Liver (tissue), 9 donors: ENCODE measurements around the gene PPP3CA. TPM values are rescaled to one million over a fixed set of nuclear protein-coding genes. Genes with fewer than 3 reads are reported as not detected.

ENCODE experiments used
- DNase-seq: peaks from one replicate; pipeline ENCODE4 v3.0.0-alpha.2; 2017; ENCODE audit warnings: low spot score
- H3K27ac ChIP-seq, 2 donors: one replicate each; pipeline ENCODE4 v1.7.0; 2013; ENCODE audit warnings: inconsistent platforms in 2 of 2, low read length in 2 of 2, control low read depth in 1 of 2, low read depth in 1 of 2, mild to moderate bottlenecking in 1 of 2
- H3K27me3 ChIP-seq, 4 donors: one replicate each; pipeline versions ENCODE4 v1.6.1 to v1.7.0; 2013; ENCODE audit warnings: low read length in 3 of 4, inconsistent platforms in 1 of 4, mild to moderate bottlenecking in 1 of 4, moderate library complexity in 1 of 4; ENCODE audit not compliant: control insufficient read depth in 4 of 4, insufficient read depth in 4 of 4
- H3K36me3 ChIP-seq, 4 donors: one replicate each; pipeline versions ENCODE4 v1.6.1 to v1.7.0; 2013; ENCODE audit warnings: low read length in 3 of 4, mild to moderate bottlenecking in 3 of 4, low read depth in 1 of 4, moderate library complexity in 1 of 4; ENCODE audit not compliant: control insufficient read depth in 4 of 4, insufficient read depth in 3 of 4
- H3K4me1 ChIP-seq, 4 donors: one replicate each; pipeline versions ENCODE4 v1.6.1 to v1.7.0; 2013; ENCODE audit warnings: low read length in 3 of 4, mild to moderate bottlenecking in 3 of 4, moderate library complexity in 1 of 4; ENCODE audit not compliant: control insufficient read depth in 4 of 4, insufficient read depth in 4 of 4
- H3K4me3 ChIP-seq, 3 donors: one replicate each; pipeline versions ENCODE4 v1.6.1 to v1.7.0; 2013; ENCODE audit warnings: low read length in 3 of 3, control low read depth in 1 of 3, low read depth in 1 of 3, mild to moderate bottlenecking in 1 of 3
- H3K9ac ChIP-seq, 2 donors: one replicate each; pipeline ENCODE4 v1.7.0; 2013; ENCODE audit warnings: low read length in 2 of 2, mild to moderate bottlenecking in 2 of 2, moderate library complexity in 2 of 2, control low read depth in 1 of 2, low read depth in 1 of 2
- H3K9me3 ChIP-seq, 4 donors: one replicate each; pipeline versions ENCODE4 v1.6.1 to v1.7.0; 2013; ENCODE audit warnings: low read length in 3 of 4; ENCODE audit not compliant: control insufficient read depth in 4 of 4
- EGR1 ChIP-seq, 2 donors: IDR thresholded peaks; 2 replicates each; pipeline ENCODE4 v1.6.1; 2016 to 2018; ENCODE audit warnings: antibody characterized with exemption in 2 of 2, low read depth in 2 of 2
- FOXA1 ChIP-seq: IDR thresholded peaks from 2 replicates; pipeline ENCODE4 v1.6.1; 2016; ENCODE audit warnings: antibody characterized with exemption
- FOXA2 ChIP-seq: IDR thresholded peaks from 2 replicates; pipeline ENCODE4 v1.6.1; 2016; ENCODE audit warnings: antibody characterized with exemption
- GABPA ChIP-seq, 2 donors: IDR thresholded peaks in 1 of 2; conservative IDR thresholded peaks in 1 of 2; 2 replicates each; pipeline ENCODE4 v1.6.1; 2016; ENCODE audit warnings: antibody characterized with exemption in 2 of 2, mild to moderate bottlenecking in 1 of 2, moderate library complexity in 1 of 2
- HNF4A ChIP-seq, 2 donors: conservative IDR thresholded peaks; 2 replicates each; pipeline ENCODE4 v1.6.1; 2016; ENCODE audit warnings: antibody characterized with exemption in 2 of 2, mild to moderate bottlenecking in 2 of 2
- HNF4G ChIP-seq: IDR thresholded peaks from 2 replicates; pipeline ENCODE4 v1.6.1; 2016; ENCODE audit warnings: antibody characterized with exemption
- JUND ChIP-seq, 2 donors: IDR thresholded peaks; 2 replicates each; pipeline ENCODE4 v1.6.1; 2016; ENCODE audit warnings: antibody characterized with exemption in 2 of 2
- NR2F2 ChIP-seq: IDR thresholded peaks from 2 replicates; pipeline ENCODE4 v1.6.1; 2016; ENCODE audit warnings: antibody characterized with exemption
- RAD21 ChIP-seq, 2 donors: IDR thresholded peaks; 2 replicates each; pipeline ENCODE4 v1.6.1; 2016; ENCODE audit warnings: antibody characterized with exemption in 2 of 2, mild to moderate bottlenecking in 2 of 2
- RXRA ChIP-seq, 2 donors: IDR thresholded peaks; 2 replicates each; pipeline ENCODE4 v1.6.1; 2017 to 2018; ENCODE audit warnings: antibody characterized with exemption in 2 of 2, mild to moderate bottlenecking in 1 of 2
- SP1 ChIP-seq: IDR thresholded peaks from 2 replicates; pipeline ENCODE4 v1.6.1; 2018; ENCODE audit warnings: antibody characterized with exemption, mild to moderate bottlenecking
- TAF1 ChIP-seq: conservative IDR thresholded peaks from 2 replicates; pipeline ENCODE4 v1.6.1; 2016; ENCODE audit warnings: antibody characterized with exemption, mild to moderate bottlenecking
- YY1 ChIP-seq: IDR thresholded peaks from 2 replicates; pipeline ENCODE4 v1.6.1; 2016; ENCODE audit warnings: antibody characterized with exemption, mild to moderate bottlenecking
- WGBS: extraction: QIAGEN DNeasy Blood & Tissue Kit; methylation state at CpG from one replicate; pipeline ENCODE4 v1.1.7; 2013; 5-methylcytosine and 5-hydroxymethylcytosine counted together
- polyA plus RNA-seq, 2 donors: library from polyadenylated mRNA; stranded (reverse) in 1 of 2; unstranded in 1 of 2; fragments of 200-250 nt in 1 of 2; fragments of >200 nt in 1 of 2; fragmentation: Nextera tagmentation in 1 of 2; extraction: Ambion mirVana in 1 of 2; gene quantifications; one replicate each; pipeline versions ENCODE4 v1.2.1 to v1.2.3, GENCODE V29; 2013 to 2015
- total RNA-seq, 2 donors: library from RNA; depleted of rRNA; stranded (reverse); fragments of >200 nt; gene quantifications; one replicate each; pipeline ENCODE4 v1.2.3, GENCODE V29; 2014
- TF ChIP-seq, protein P1 (sequence below): IDR thresholded peaks from 2 replicates; pipeline ENCODE4 v1.6.1; 2016; ENCODE audit warnings: antibody characterized with exemption, mild to moderate bottlenecking
- TF ChIP-seq, protein P2 (sequence below): IDR thresholded peaks from 2 replicates; pipeline ENCODE4 v1.6.1; 2016; ENCODE audit warnings: antibody characterized with exemption
- TF ChIP-seq, protein P3 (sequence below): IDR thresholded peaks from 2 replicates; pipeline ENCODE4 v1.6.1; 2016; ENCODE audit warnings: antibody characterized with exemption
- TF ChIP-seq, protein P4 (sequence below): fragments of 150-350 bp; IDR thresholded peaks from 2 replicates; pipeline ENCODE4 v1.5.1; 2017; ENCODE audit warnings: improper control_type of control experiment, low read depth, low read length; ENCODE audit not compliant: missing input control
- TF ChIP-seq, protein P5 (sequence below): IDR thresholded peaks from 2 replicates; pipeline ENCODE4 v1.6.1; 2016; ENCODE audit warnings: antibody characterized with exemption
- donor health status: healthy.
- donor health status: healthy.
- donor health status: healthy.
- donor health status: healthy.
- donor health status: healthy.

The PPP3CA gene
- total and polyA plus RNA-seq, 4 donors = 3.6 to 18.2 (median 14.2) TPM

DNA sequence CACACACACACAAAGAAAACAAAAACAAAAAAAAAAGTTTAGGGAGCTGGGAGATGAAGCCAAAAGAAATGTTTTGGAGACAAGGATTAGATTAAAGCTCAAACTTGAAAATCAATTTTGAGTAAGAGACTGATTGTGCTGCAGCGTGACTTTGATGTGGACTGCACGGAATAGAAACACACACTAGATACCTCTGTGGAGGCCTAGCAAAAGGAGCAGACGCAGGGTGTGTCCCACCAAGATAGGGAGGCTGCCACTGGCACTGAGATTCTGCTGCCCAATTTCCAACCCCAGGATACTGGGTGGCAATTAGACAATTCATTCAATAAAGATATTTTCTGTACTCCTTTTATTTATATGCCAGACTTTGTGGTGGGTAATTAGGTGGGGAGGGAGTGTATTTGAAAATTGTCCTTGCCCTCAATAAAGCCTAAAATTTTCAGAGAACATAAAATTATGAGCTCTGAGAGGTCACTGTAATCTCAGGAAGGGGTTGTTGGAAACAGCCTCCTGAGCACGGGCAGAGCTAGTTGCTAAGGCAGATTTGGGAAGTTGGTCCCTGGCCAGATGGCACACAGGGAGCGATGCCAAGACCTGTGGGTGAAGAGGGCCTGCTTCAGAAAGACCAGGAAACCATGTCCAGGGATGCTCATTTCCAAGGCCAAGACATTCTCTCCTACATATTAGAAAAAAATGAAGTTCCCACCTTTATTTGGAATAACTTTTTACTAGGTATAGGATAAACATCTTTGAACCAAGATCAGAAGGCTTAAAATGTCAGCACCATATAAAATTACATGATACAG is 1.9 kb upstream of the PPP3CA start:
- H3K27me3 ChIP-seq = no peaks in the 10 kb centered on the region
- H3K4me1 ChIP-seq = peaks cover 1 to 25% (median 15%) of the 10 kb centered on the region in 4 donors
- DNase-seq = no peak
- no peak overlapping the region for H3K9ac ChIP-seq
- no peaks in the 10 kb centered on the region for H3K36me3 ChIP-seq
- no peak for TF ChIP-seq EGR1 (IDR thresholded peaks at IDR 0.05; ENCODE audit: low read depth in 2 of 2)
- TF ChIP-seq, protein P1, sequence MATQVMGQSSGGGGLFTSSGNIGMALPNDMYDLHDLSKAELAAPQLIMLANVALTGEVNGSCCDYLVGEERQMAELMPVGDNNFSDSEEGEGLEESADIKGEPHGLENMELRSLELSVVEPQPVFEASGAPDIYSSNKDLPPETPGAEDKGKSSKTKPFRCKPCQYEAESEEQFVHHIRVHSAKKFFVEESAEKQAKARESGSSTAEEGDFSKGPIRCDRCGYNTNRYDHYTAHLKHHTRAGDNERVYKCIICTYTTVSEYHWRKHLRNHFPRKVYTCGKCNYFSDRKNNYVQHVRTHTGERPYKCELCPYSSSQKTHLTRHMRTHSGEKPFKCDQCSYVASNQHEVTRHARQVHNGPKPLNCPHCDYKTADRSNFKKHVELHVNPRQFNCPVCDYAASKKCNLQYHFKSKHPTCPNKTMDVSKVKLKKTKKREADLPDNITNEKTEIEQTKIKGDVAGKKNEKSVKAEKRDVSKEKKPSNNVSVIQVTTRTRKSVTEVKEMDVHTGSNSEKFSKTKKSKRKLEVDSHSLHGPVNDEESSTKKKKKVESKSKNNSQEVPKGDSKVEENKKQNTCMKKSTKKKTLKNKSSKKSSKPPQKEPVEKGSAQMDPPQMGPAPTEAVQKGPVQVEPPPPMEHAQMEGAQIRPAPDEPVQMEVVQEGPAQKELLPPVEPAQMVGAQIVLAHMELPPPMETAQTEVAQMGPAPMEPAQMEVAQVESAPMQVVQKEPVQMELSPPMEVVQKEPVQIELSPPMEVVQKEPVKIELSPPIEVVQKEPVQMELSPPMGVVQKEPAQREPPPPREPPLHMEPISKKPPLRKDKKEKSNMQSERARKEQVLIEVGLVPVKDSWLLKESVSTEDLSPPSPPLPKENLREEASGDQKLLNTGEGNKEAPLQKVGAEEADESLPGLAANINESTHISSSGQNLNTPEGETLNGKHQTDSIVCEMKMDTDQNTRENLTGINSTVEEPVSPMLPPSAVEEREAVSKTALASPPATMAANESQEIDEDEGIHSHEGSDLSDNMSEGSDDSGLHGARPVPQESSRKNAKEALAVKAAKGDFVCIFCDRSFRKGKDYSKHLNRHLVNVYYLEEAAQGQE = no peak
- no peak for TF ChIP-seq FOXA1
- TF ChIP-seq FOXA2 = no peak
- no peak for TF ChIP-seq HNF4G
- TF ChIP-seq, protein P2, sequence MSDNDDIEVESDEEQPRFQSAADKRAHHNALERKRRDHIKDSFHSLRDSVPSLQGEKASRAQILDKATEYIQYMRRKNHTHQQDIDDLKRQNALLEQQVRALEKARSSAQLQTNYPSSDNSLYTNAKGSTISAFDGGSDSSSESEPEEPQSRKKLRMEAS = no peak
- TF ChIP-seq HNF4A (conservative IDR thresholded peaks at IDR 0.05) = no peak
- TF ChIP-seq, protein P3, sequence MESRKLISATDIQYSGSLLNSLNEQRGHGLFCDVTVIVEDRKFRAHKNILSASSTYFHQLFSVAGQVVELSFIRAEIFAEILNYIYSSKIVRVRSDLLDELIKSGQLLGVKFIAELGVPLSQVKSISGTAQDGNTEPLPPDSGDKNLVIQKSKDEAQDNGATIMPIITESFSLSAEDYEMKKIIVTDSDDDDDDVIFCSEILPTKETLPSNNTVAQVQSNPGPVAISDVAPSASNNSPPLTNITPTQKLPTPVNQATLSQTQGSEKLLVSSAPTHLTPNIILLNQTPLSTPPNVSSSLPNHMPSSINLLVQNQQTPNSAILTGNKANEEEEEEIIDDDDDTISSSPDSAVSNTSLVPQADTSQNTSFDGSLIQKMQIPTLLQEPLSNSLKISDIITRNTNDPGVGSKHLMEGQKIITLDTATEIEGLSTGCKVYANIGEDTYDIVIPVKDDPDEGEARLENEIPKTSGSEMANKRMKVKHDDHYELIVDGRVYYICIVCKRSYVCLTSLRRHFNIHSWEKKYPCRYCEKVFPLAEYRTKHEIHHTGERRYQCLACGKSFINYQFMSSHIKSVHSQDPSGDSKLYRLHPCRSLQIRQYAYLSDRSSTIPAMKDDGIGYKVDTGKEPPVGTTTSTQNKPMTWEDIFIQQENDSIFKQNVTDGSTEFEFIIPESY = no peak
- TF ChIP-seq YY1 = no peak
- no peak for TF ChIP-seq TAF1
- TF ChIP-seq SP1 = no peak
- TF ChIP-seq JUND (IDR thresholded peaks at IDR 0.05) = no peak
- TF ChIP-seq, protein P4, sequence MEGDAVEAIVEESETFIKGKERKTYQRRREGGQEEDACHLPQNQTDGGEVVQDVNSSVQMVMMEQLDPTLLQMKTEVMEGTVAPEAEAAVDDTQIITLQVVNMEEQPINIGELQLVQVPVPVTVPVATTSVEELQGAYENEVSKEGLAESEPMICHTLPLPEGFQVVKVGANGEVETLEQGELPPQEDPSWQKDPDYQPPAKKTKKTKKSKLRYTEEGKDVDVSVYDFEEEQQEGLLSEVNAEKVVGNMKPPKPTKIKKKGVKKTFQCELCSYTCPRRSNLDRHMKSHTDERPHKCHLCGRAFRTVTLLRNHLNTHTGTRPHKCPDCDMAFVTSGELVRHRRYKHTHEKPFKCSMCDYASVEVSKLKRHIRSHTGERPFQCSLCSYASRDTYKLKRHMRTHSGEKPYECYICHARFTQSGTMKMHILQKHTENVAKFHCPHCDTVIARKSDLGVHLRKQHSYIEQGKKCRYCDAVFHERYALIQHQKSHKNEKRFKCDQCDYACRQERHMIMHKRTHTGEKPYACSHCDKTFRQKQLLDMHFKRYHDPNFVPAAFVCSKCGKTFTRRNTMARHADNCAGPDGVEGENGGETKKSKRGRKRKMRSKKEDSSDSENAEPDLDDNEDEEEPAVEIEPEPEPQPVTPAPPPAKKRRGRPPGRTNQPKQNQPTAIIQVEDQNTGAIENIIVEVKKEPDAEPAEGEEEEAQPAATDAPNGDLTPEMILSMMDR = no peak
- no peak for TF ChIP-seq RXRA (IDR thresholded peaks at IDR 0.05)
- TF ChIP-seq, protein P5, sequence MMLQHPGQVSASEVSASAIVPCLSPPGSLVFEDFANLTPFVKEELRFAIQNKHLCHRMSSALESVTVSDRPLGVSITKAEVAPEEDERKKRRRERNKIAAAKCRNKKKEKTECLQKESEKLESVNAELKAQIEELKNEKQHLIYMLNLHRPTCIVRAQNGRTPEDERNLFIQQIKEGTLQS = no peak
- TF ChIP-seq RAD21 (IDR thresholded peaks at IDR 0.05) = no peak
- no peak for TF ChIP-seq NR2F2
- TF ChIP-seq GABPA (IDR thresholded peaks at IDR 0.05 in 1 of 2, conservative IDR thresholded peaks at IDR 0.05 in 1 of 2) = no peak
- H3K9me3 ChIP-seq = no peaks in the 10 kb centered on the region
- no peak overlapping the region for H3K27ac ChIP-seq
- WGBS = 44% methylated on average over 5 of the region's 5 CpGs
- H3K4me3 ChIP-seq = no peak overlapping the region
